Inflammatory macrophage (primary cell): Measurements from ENCODE around the gene BICRA.
A peak's percentile ranks its signal among the peaks of the same experiment; 100 is the strongest.

Source experiments
- DNase-seq, 2 donors: peaks; one replicate each; pipeline ENCODE4 v3.0.0-alpha.2; 2020 to 2022

Gene BICRA

DNA sequence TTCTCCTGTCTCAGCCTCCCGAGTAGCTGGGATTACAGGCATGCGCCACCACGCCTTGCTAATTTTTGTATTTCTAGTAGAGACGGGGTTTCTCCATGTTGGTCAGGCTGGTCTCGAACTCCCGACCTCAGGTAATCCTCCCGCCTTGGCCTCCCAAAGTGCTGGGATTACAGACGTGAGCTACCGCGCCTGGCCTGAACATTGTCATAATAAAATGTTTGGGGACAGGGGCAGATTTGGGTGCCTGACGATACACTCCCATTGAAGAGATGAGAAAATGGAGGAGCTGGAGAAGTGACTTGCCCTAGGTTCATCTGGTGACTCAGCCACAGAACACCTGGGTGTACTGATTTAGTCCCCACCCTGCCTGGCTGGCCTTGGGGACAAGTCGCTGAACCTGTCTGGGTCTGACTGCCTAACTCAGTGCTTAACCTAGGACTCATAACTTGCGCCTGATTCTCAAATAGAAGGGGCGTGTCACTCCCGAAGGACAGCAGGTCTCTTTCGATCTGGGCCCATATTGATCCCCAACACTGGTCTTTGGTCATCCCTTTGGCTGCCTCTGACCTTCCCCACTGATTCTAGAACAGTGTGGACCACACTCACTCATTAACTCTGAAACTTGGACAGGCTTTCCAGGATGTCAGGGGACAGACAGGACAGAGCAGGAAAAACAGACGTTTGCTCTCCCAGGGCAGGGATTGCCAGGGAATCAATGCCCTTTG, 7.6 kb upstream of the BICRA start:
- no peak for DNase-seq

- DNase-seq = peak; percentile 32 to 61
These were observed 5.0 kb upstream of the BICRA start for GRCh38 chr19:47603706-47604565.

DNA sequence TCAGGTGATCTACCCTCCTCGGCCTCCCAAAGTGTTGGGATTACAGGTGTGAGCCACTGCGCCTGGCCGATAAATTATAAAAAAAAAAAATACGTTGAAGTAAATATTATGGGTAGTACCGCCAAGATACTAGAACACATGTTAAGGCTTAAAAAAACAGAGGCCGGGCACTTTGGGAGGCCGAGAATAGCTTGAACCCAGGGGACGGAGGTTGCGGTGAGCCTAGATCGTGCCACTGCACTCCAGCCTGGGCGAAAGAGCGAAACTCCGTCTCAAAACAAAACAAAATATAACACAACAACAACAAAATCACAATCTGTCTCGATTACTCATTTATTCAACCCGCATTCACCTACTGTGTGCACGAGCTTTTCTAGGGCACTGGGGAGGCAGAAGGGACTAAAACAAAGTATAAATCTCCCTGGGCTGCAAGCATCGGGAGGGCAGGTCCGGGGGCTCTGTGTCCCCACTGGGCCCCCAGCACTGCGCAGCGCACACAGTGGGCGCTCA, 1.3 kb upstream of the BICRA start:
- DNase-seq = no peak

DNA sequence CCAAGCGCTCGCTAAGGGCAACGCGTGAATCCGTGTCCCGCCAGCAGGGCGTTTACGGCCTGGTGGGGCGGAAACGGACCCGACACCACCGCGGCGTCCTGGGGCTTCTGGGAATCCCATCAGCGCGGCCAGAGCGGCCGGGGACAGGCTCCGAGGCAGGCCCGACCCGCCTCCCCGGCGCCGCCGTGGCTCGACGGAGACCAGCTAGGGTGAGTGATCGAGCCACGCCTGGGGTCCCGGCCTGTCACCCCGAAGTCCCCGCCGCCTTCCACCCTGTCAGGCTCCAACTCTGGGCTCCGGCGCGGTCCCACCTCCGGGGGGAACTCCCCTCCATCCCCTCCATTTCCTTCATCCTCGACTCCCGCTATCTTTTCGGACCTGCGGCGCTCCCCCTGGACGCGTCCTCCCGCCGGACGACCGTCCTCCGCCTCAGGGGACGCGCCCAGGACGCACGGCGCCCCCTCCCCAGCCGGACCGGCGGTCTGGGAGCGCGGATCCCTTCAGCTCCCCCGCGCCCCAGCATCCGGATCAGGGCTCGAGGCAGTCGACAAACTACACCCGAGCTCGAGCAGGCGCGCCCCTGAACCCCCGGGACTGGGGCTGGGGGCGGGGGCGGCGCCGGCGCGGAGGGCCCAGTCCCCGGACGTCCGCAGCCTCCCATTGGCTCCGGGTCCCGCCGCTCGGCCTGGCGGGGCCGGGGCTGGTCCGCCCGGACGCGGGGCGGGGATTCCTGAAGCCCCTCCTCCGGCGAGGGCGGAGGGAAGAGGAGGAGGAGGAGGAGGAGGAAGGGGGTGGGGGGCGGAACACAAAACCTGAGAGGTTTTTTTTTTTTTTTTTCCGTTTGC, 638 bp upstream of the BICRA start:
- peak; percentile 95 for DNase-seq

- peak; percentile 23 to 46 for DNase-seq
These were observed 1.3 kb downstream of the BICRA start for GRCh38 chr19:47609906-47610894.

GRCh38 chr19:47610902-47611301, 2.0 kb downstream of the BICRA start:
- no peak for DNase-seq

DNA sequence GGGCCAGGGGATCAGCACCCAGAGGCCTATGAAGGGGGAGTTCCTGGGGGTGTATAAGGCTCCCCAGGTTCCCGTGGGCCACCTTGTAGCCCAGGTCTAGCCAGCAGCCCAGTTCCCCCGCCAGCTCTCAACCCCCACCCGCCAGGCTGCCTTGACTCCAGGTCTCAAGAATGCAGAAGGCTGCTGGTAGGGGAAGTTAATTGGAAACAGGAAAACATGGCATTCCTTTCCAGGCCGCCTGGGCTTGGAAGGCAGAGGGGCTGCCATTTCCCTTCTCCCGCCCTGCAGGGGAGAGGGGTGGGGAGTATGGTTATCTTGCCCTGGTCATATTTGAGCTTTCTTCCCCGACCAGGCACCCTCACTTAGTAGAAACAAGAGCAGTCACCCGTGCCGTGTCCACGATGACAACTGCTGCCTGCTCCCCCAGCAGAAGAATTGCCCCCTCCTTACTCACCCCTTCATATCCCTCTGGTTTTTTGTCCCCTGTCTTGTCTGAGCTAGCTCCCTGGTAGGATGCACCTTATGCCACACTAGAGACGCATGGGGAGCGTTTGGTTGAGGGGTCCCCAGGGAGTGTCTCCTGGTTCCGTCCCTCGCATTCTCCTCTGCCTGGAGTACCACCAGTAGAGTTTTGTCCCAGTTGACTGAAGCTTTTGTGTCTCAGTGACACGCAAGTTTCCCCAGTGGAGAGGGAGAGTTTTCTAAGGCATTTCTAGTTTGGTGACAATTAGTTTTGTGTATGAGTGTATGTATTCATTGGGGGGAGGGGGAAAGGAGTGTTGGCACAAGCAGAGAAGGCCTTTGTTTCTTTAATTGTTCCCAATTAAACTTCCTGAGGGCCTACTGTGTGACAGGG, 4.5 kb downstream of the BICRA start:
- DNase-seq = no peak

DNA sequence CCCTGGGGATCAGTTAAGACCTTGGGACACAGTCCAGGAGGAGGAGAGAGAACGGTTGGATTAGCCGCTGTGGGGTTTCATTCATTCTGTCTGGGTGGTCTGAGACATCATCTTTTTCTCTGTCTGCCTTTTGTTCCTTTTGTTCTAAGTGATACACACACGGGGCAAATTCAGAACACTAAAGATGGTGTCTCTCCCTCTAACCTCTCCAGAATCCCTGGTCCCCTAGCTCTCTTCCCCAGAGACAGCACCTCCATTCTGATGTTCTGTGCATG, 5.0 kb downstream of the BICRA start:
- no peak for DNase-seq

DNA sequence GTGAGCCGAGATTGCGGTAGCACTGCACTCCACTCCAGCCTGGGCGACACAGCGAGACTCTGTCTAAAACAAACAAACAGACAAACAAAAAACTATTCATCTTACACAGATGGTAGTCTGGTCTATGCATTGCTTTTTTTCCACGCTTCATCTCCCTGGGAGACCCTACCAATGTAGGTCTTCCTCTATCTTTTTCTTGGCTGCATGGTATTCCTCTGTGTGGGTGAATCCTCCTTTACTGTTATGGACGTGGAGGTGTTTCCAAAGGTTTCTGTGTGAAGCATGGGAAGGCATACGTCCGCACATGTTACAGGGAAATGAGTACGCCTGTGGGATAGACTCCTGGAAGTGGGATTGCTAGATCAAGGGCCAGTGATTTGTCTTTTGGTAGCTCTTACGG, 5.6 kb downstream of the BICRA start:
- DNase-seq = no peak

GRCh38 chr19:47615230-47615629, 6.3 kb downstream of the BICRA start:
- peak in 1 of 2 donors; percentile 8 for DNase-seq

- DNase-seq = no peak
These were observed 6.8 kb downstream of the BICRA start for GRCh38 chr19:47615714-47616113.

DNA sequence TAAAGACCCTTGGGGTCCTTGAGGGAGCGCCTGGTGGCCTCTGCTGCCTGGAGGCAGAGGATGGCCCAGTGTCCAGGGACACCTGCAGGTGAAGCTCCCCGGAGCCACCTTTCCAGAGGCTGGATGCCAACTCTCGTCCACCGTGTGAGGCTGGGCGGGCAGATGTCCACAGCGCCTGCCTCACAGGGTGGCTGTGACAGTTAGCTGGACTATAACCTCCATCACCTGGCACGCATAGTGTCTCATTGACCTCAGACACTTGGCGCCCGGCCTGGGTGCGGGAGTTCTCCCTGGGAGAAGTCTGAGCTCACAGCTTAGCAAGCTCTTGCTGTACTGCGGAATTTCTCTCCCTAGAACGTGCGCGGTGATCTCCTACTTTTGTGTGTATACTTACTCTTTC, 9.8 kb downstream of the BICRA start:
- no peak for DNase-seq

GRCh38 chr19:47619763-47620162, 10.8 kb downstream of the BICRA start:
- no peak for DNase-seq

- DNase-seq = no peak
These were observed 14.4 kb downstream of the BICRA start for GRCh38 chr19:47623151-47623920.

DNA sequence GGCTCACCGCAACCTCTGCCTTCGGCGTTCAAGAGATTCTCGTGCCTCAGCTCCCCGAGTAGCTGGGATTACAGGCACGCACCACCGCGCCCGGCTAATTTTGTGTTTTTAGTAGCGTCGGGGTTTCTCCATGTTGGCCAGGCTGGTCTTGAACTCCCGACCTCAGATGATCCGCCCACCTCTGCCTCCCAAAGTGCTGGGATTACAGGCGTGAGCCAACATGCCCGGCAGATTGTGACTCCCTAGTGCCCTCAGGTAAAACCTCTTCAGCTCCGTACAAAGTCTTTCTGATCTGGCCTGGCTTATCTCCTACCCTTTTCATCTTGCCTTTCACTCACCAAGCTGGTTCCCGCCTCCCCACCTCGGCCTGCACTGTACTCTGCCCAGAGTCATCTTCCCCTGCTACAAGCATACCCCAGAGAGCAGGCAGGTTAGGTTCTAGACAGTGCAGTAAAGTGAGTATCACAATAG, 15.0 kb downstream of the BICRA start:
- DNase-seq = no peak

DNA sequence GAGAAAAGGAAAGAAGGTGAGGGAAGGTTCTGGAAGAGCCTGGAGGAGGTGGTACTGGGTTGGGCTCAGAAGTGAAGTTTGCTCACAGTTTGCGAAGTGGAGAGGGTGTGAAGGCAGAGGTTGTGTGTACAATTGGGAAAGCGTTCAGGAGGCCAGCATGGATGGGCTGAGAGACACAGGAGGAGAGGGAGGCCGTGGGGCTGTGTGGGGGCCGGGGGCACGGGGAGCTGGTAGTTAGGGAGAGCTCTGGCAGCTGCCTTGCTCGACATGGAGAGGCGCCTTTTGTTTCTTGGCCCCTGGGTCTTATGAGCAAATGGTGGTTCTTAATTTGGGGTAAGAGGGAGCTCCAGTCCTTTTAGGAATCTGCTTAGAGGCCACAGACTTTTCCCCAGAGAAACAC, 16.7 kb downstream of the BICRA start:
- DNase-seq = no peak

DNA sequence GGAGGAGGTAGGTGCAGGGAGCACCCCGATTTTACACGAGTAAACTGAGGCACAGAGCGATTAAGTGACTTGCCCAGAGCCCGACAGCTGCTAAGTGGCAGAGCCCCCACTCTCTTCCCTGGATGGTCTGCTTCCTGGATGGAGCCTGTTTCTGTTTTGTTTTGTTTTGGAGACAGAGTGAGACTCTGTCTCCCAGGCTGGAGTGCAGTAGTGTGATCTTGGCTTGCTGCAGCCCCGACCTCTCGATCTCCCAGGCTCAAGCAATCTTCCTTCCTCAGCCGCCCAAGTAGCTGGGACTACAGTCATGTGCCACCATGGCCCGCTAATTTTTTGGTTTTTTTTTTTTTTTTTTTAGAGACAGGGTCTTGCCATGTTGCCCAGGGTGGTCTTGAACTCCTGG, 17.3 kb downstream of the BICRA start:
- no peak for DNase-seq

DNA sequence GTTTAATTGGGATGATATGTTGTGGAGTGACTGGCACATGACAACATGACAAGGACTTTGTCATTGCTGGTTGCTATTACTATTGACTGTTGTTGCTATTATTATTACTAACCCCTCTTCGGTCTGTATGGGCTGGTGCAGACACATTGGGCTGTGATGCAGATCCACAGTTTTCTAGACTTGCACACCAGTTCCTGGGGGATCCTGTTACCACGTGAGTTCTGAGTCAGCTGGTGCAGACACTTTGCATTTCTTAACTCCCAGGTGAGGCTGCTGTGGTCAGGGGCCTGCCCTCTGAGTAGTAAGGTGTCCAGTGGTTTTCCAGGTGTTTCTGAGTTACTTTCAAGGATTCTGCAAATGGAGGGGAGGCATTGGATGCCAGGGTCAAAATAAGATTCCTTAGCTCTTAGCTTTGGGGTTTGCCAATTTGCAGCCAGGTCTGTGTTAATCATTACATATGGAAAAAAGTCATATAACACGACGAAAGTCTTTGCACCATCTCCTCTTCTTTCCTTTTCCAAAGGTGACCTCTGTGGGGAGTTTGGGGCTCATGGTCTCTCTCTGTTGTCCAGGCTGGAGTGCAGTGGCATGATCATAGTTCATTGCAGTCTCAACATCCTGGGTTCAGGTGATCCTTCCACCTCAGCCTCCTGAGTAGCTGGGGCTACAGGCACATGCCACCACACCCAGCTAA, 19.3 kb downstream of the BICRA start:
- no peak for DNase-seq

- DNase-seq = no peak
These were observed 21.7 kb downstream of the BICRA start for GRCh38 chr19:47630594-47630993.
